Astrocyte (in vitro differentiated cells and primary cell): Measurements from ENCODE around the gene CSMD2. TPM values are rescaled to one million over a fixed set of nuclear protein-coding genes. Genes with fewer than 3 reads are reported as not detected.

Experiments
- DNase-seq: peaks from one replicate; pipeline ENCODE4 v3.0.0-alpha.2; 2010; ENCODE audit warnings: low read depth
- FAIRE-seq: peaks from 2 replicates; lab custom pipeline; 2011; peaks lifted over from hg19 to GRCh38; lab: Jason Lieb, UNC
- H2AFZ ChIP-seq: 2 replicates; pipeline ENCODE4 v1.6.0; 2012; ENCODE audit warnings: low read depth, low read length, inconsistent platforms
- H3K27ac ChIP-seq: 2 replicates; pipeline ENCODE4 v1.5.1; 2011; ENCODE audit warnings: low read depth, low read length, inconsistent platforms
- H3K27me3 ChIP-seq: 2 replicates; pipeline ENCODE4 v1.6.0; 2011; ENCODE audit warnings: low read length, inconsistent platforms; ENCODE audit not compliant: insufficient read depth
- H3K36me3 ChIP-seq: 2 replicates; pipeline ENCODE4 v1.5.1; 2011; ENCODE audit warnings: low read length, inconsistent platforms; ENCODE audit not compliant: insufficient read depth
- H3K4me1 ChIP-seq: 2 replicates; pipeline ENCODE4 v1.5.1; 2011; ENCODE audit warnings: low read length, inconsistent platforms; ENCODE audit not compliant: insufficient read depth
- H3K4me2 ChIP-seq: 2 replicates; pipeline ENCODE4 v1.6.0; 2012; ENCODE audit warnings: low read length, inconsistent platforms
- H3K4me3 ChIP-seq: 2 replicates; pipeline ENCODE4 v1.5.1; 2011; ENCODE audit warnings: low read depth, mild to moderate bottlenecking, low read length, inconsistent platforms; ENCODE audit not compliant: insufficient read depth
- H3K79me2 ChIP-seq: 2 replicates; pipeline ENCODE4 v1.6.0; 2012; ENCODE audit warnings: mild to moderate bottlenecking, low read length, inconsistent platforms; ENCODE audit not compliant: insufficient read depth
- H3K9ac ChIP-seq: 2 replicates; pipeline ENCODE4 v1.6.0; 2012; ENCODE audit warnings: mild to moderate bottlenecking, low read length, inconsistent platforms
- H3K9me3 ChIP-seq: 2 replicates; pipeline ENCODE4 v1.5.1; 2012; ENCODE audit warnings: low read depth, mild to moderate bottlenecking, low read length, inconsistent platforms; ENCODE audit not compliant: insufficient read depth
- H4K20me1 ChIP-seq: 2 replicates; pipeline ENCODE4 v1.6.0; 2012; ENCODE audit warnings: low read length, inconsistent platforms; ENCODE audit not compliant: insufficient read depth
- H3K27ac Mint-ChIP-seq: one replicate; pipeline ENCODE4 v1.8.0; 2021; ENCODE audit warnings: mild to moderate bottlenecking, mixed read lengths; ENCODE audit not compliant: unreplicated experiment
- H3K27me3 Mint-ChIP-seq: one replicate; pipeline ENCODE4 v1.8.0; 2021; ENCODE audit warnings: low read depth, mixed read lengths; ENCODE audit not compliant: unreplicated experiment
- H3K36me3 Mint-ChIP-seq: one replicate; pipeline ENCODE4 v1.8.0; 2021; ENCODE audit warnings: low read depth, mixed read lengths; ENCODE audit not compliant: unreplicated experiment
- H3K4me1 Mint-ChIP-seq: one replicate; pipeline ENCODE4 v1.8.0; 2021; ENCODE audit warnings: low read depth, mixed read lengths; ENCODE audit not compliant: unreplicated experiment
- H3K4me3 Mint-ChIP-seq: one replicate; pipeline ENCODE4 v1.8.0; 2021; ENCODE audit warnings: mild to moderate bottlenecking, moderate library complexity, mixed read lengths; ENCODE audit not compliant: unreplicated experiment
- H3K9me3 Mint-ChIP-seq: one replicate; pipeline ENCODE4 v1.8.0; 2021; ENCODE audit warnings: mild to moderate bottlenecking, mixed read lengths; ENCODE audit not compliant: unreplicated experiment
- CTCF ChIP-seq: IDR thresholded peaks from 2 replicates; pipeline ENCODE4 v1.5.1; 2011; ENCODE audit warnings: low read depth, mild to moderate bottlenecking, inconsistent platforms, low read length, moderate library complexity; ENCODE audit not compliant: insufficient read depth
- EZH2 ChIP-seq: IDR thresholded peaks from 2 replicates; pipeline ENCODE4 v1.6.1; 2012; ENCODE audit warnings: mild to moderate bottlenecking, low read length, inconsistent platforms; ENCODE audit not compliant: insufficient read depth
- total RNA-seq: library from RNA; stranded (reverse); gene quantifications from 2 replicates; pipeline ENCODE4 v1.2.1, GENCODE V29; 2021

The CSMD2 gene
- total RNA-seq, 1 donor from 2014 or later: 11.1 TPM

GRCh38 chr1:33792216-33792615, 372.8 kb downstream of the CSMD2 start:
- H3K4me3 Mint-ChIP-seq: no peak overlapping the region
- no peak overlapping the region for H3K27ac Mint-ChIP-seq
- FAIRE-seq: no peak
- Histone ChIP-seq H3K9ac (no peak overlapping the region), H3K4me2 (no peak overlapping the region), H3K4me1 (no peaks in the 10 kb centered on the region), H3K9me3 (no peaks in the 10 kb centered on the region), H3K4me3 (no peak overlapping the region), H2AFZ (no peak overlapping the region), H3K27ac (no peak overlapping the region), H4K20me1 (no peaks in the 10 kb centered on the region), H3K36me3 (no peaks in the 10 kb centered on the region), H3K79me2 (no peaks in the 10 kb centered on the region), H3K27me3 (no peaks in the 10 kb centered on the region)
- H3K27me3 Mint-ChIP-seq: peaks cover 3% of the 10 kb centered on the region
- TF ChIP-seq EZH2 (no peak), CTCF (no peak)
- H3K9me3 Mint-ChIP-seq: peaks cover 18% of the 10 kb centered on the region
- peaks cover 45% of the 10 kb centered on the region for H3K36me3 Mint-ChIP-seq
- DNase-seq: no peak
- H3K4me1 Mint-ChIP-seq: no peaks in the 10 kb centered on the region

GRCh38 chr1:33791251-33791650, 373.8 kb downstream of the CSMD2 start:
- Histone ChIP-seq H3K27ac (no peak overlapping the region), H2AFZ (no peak overlapping the region), H4K20me1 (no peaks in the 10 kb centered on the region), H3K4me2 (no peak overlapping the region), H3K9me3 (no peaks in the 10 kb centered on the region), H3K4me1 (no peaks in the 10 kb centered on the region), H3K79me2 (no peaks in the 10 kb centered on the region), H3K27me3 (no peaks in the 10 kb centered on the region), H3K9ac (no peak overlapping the region), H3K36me3 (no peaks in the 10 kb centered on the region), H3K4me3 (no peak overlapping the region)
- peaks cover 40% of the 10 kb centered on the region for H3K36me3 Mint-ChIP-seq
- peaks cover 9% of the 10 kb centered on the region for H3K9me3 Mint-ChIP-seq
- no peak overlapping the region for H3K27ac Mint-ChIP-seq
- H3K27me3 Mint-ChIP-seq: peaks cover 6% of the 10 kb centered on the region
- no peaks in the 10 kb centered on the region for H3K4me1 Mint-ChIP-seq
- DNase-seq (no peak), FAIRE-seq (no peak)
- no peak overlapping the region for H3K4me3 Mint-ChIP-seq
- TF ChIP-seq CTCF: no peak
- TF ChIP-seq EZH2: no peak

GRCh38 chr1:33790577-33790976, 374.5 kb downstream of the CSMD2 start:
- FAIRE-seq: no peak
- Mint-ChIP-seq H3K27ac (no peak overlapping the region), H3K36me3 (peaks cover 35% of the 10 kb centered on the region), H3K4me1 (no peaks in the 10 kb centered on the region), H3K9me3 (peaks cover 9% of the 10 kb centered on the region), H3K27me3 (peaks cover 6% of the 10 kb centered on the region), H3K4me3 (no peak overlapping the region)
- Histone ChIP-seq H3K9me3 (no peaks in the 10 kb centered on the region), H3K4me3 (no peak overlapping the region), H3K9ac (no peak overlapping the region), H3K27ac (no peak overlapping the region), H2AFZ (no peak overlapping the region), H4K20me1 (no peaks in the 10 kb centered on the region), H3K36me3 (no peaks in the 10 kb centered on the region), H3K27me3 (no peaks in the 10 kb centered on the region), H3K4me2 (no peak overlapping the region), H3K4me1 (no peaks in the 10 kb centered on the region), H3K79me2 (no peaks in the 10 kb centered on the region)
- no peak for DNase-seq
- TF ChIP-seq EZH2: no peak
- no peak for TF ChIP-seq CTCF
